Neuron (in vitro differentiated cells): ENCODE results near the gene MECR.
"Not testable (repeated sequence)": the region's sequence is repeated elsewhere in the genome, so short reads cannot be mapped to it uniquely, and the experiment has no call there.

Experiments used
- H2AFZ ChIP-seq: one replicate; pipeline ENCODE4 v1.6.1; 2013; ENCODE audit warnings: low read depth, mild to moderate bottlenecking, inconsistent platforms, low read length, moderate library complexity
- H3K27me3 ChIP-seq: one replicate; pipeline ENCODE4 v1.6.1; 2013; ENCODE audit warnings: low read length; ENCODE audit not compliant: insufficient read depth
- H3K36me3 ChIP-seq: one replicate; pipeline ENCODE4 v1.6.1; 2013; ENCODE audit warnings: low read length; ENCODE audit not compliant: insufficient read depth
- H3K4me1 ChIP-seq: one replicate; pipeline ENCODE4 v1.6.1; 2013; ENCODE audit warnings: low read length; ENCODE audit not compliant: insufficient read depth
- H3K4me3 ChIP-seq: 2 replicates; pipeline ENCODE4 v1.5.1; 2013; ENCODE audit warnings: mild to moderate bottlenecking, low read length, moderate library complexity
- H3K9me3 ChIP-seq: one replicate; pipeline ENCODE4 v1.6.1; 2013; ENCODE audit warnings: low read length

Gene MECR

DNA sequence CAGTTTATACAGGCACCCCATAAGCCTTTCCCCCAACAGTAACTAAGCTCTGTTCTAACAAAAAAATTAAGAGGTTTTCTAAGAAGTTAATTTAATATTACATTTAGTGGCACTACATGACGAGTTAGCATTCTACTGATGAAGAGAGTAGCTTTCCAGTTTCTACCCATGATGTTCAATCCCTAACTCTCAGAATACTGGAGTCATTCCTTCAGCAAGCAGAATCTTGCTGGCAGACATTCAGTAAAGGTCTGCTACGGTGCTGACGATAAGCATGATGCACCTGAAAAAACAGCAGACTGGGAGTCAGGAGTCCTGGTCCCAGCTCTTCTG is 73.5 kb downstream of the MECR start:
- Histone ChIP-seq H3K36me3 (peaks cover 86% of the 10 kb centered on the region), H2AFZ (no peak overlapping the region), H3K27me3 (no peaks in the 10 kb centered on the region), H3K9me3 (no peaks in the 10 kb centered on the region), H3K4me3 (no peak overlapping the region), H3K4me1 (no peaks in the 10 kb centered on the region)

DNA sequence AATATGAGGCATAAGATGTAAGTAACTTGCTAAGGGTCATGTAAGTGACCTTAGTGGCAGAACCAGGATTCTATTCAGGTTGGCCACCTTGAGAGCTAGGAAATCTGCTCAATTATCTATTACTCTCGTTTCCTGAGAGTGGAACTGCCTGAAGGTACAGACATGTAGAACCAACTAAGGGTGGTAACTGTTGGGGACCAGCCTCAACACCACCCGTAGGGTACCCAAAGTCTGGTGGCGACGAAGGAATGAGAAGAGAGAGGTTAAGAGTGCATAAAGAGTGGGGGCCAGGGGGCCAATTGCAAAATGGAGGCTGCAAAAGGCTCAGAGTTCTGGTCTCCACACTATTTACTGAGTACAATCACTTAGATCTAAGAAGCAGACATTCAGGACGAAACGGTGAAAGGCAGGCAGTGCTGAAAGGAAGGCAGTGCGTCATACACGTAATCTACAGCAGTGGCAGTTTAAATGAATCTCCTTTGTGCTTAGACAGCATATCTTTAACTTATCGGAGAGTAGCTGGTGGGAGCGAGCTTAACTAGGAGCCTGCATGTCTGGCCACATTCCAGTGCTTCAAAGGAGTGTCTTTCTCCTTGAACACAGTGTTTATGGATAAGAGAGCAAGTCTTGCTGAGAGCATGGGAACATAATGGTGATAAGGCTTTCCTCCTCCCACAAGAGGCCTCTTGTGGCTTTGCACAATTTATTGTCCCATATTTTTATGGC is 74.0 kb downstream of the MECR start:
- no peaks in the 10 kb centered on the region for H3K4me1 ChIP-seq
- no peaks in the 10 kb centered on the region for H3K27me3 ChIP-seq
- no peak overlapping the region for H2AFZ ChIP-seq
- peaks cover 88% of the 10 kb centered on the region for H3K36me3 ChIP-seq
- no peaks in the 10 kb centered on the region for H3K9me3 ChIP-seq
- no peak overlapping the region for H3K4me3 ChIP-seq

DNA sequence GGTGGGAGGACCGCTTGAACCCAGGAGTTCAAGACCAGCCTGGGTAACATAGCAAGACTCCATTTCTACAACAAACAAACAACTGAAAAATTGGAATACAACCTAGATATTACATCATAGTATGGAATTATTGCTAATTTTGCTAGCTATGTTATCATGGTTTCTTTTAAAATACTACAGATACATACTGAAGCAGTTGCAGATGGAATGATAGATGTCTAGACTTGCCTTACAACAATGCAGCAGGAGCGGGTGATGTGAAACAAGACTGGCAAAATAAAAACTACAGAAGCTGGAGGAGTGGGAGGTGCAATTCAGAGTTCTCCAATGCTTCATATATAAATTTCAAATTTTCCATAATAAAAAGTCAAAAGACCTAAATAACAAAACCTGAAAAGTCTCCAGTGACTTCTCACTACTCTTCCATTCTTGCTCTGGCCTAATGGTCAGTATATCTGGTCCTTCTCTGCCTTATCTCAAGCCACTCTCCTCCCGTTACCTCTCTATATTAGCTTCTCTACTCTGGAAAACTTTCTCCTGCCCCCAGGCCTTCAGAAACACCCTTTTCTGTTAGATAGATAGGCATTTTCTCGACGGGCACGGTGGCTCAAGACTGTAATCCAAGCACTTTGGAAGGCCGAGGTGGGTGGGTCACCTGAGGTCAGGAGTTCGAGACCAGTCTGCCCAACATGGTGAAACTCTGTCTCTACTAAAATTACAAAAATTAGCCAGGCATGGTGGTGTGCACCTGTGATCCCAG is 78.5 kb downstream of the MECR start:
- H3K4me3 ChIP-seq = no peak overlapping the region
- peaks cover 96% of the 10 kb centered on the region for H3K36me3 ChIP-seq
- no peak overlapping the region for H2AFZ ChIP-seq
- no peaks in the 10 kb centered on the region for H3K27me3 ChIP-seq
- H3K4me1 ChIP-seq = no peaks in the 10 kb centered on the region
- peaks cover 7% of the 10 kb centered on the region for H3K9me3 ChIP-seq

DNA sequence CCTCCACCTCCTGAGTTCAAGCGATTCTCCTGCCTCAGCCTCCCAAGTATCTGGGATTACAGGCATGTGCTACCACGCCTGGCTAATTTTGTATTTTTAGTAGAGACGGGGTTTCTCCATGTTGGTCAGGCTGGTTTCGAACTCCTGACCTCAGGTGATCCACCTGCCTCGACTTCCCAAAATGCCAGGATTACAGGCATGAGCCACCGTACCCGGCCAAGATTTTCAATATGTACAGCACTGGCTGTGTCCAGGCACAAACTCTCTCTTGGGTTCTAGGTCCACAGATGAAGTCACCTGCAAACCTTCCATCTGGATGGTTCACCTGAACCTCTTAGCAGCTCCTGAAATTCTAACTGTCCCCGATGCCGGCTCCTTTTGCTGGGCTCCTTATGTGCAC is 80.4 kb downstream of the MECR start:
- not testable (repeated sequence) for H3K27me3 ChIP-seq, H2AFZ ChIP-seq, H3K4me1 ChIP-seq, H3K9me3 ChIP-seq, H3K4me3 ChIP-seq
- peaks cover 94% of the 10 kb centered on the region for H3K36me3 ChIP-seq

DNA sequence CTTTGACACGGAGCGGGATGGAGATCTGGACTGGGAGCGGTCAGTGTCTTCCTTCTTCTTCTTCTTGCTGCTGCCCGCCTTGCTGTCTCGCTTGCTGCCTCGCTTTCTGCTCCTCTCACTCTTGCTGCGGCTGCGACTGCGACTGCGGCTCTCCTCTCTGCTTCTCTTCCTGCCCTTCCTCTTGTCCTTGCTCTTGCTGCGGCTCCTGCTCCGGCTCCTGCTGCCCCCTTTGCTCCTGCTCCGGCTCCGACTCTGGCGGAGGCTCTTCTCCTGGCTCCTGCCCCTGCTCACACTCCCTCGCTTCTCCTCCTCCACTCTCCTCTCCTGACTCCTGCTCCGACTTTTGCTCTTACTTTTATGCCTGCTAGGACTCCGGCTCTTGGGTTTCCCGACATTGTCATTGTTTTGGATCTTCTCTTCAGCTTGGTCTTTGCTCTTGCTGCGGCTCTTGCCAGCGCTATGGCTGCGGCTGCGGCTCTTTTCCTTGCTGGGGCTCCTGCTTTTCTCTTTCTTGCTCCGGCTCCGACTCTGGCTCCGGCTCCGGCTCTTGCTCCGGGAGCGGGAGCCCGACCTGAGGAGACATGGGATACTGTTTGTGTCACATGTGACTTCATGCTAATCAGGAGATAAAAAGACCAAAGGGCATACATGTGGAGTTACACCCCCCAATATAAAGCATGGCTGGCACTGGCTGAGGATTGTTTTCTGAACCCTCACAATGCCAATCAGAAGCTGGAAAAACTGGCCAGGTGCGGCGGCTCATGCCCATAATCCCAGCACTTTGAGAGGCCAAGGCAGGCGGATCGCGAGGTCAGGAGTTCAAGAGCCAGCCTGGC is 81.9 kb downstream of the MECR start:
- no peak overlapping the region for H3K4me3 ChIP-seq
- no peaks in the 10 kb centered on the region for H3K27me3 ChIP-seq
- no peak overlapping the region for H2AFZ ChIP-seq
- peaks cover 4% of the 10 kb centered on the region for H3K4me1 ChIP-seq
- peaks cover 85% of the 10 kb centered on the region for H3K36me3 ChIP-seq
- peaks cover 7% of the 10 kb centered on the region for H3K9me3 ChIP-seq

DNA sequence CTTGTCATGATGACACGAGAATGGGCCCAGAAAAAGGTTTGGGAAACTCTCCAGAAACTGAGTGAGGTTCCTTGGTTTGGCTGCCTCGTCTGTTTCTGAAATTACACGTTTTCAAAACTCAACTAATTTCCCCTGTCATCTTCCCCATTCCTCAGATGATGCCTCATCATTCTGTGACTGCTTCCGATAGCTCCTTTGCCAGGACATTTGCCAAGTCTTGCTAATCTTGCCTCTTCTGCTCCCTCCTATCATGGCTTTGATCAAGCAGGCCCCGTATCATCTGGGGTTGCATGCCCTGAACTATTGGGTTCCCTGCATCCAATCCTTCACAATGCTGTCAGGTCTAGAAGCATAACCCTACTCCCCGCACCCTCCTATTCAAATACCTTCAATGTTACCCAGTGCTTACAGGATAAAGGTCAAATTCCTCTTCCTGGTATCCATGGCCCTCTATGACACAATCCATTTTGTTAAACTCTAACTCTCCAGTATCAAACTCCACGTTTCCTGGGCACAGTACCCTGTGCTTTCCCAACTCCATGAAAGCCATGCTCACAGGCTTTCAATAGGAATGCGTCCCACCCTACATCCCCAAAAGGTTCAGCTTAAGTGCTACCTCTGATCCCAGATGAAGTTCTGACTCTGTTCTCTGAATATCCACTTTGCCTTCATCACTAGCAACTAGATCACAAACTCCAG is 84.8 kb downstream of the MECR start:
- H2AFZ ChIP-seq = no peak overlapping the region
- H3K4me3 ChIP-seq = no peak overlapping the region
- peaks cover 4% of the 10 kb centered on the region for H3K4me1 ChIP-seq
- peaks cover 59% of the 10 kb centered on the region for H3K36me3 ChIP-seq
- H3K27me3 ChIP-seq = no peaks in the 10 kb centered on the region
- H3K9me3 ChIP-seq = peaks cover 7% of the 10 kb centered on the region

DNA sequence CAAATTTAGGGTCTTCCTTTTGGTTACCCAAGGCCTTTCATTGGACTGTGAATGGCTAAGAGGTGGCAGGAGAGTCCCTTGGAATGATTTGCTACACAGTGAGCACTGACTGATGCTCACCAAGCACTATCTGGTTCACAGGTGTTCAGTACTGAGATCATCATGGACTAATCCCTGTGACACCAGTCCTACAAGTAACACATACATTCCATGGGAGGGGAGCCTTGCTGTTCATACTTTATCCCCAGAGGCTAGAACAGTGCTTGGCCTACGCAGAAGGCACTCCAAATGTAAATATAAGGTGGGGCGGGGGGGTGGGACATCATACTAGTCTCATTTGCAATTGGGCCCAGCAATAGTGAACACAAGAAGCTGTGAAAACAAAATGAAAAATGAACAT is 86.6 kb downstream of the MECR start:
- H3K9me3 ChIP-seq = peaks cover 7% of the 10 kb centered on the region
- H3K27me3 ChIP-seq = no peaks in the 10 kb centered on the region
- H3K4me3 ChIP-seq = no peak overlapping the region
- no peak overlapping the region for H2AFZ ChIP-seq
- H3K36me3 ChIP-seq = peaks cover 43% of the 10 kb centered on the region
- H3K4me1 ChIP-seq = peaks cover 4% of the 10 kb centered on the region

DNA sequence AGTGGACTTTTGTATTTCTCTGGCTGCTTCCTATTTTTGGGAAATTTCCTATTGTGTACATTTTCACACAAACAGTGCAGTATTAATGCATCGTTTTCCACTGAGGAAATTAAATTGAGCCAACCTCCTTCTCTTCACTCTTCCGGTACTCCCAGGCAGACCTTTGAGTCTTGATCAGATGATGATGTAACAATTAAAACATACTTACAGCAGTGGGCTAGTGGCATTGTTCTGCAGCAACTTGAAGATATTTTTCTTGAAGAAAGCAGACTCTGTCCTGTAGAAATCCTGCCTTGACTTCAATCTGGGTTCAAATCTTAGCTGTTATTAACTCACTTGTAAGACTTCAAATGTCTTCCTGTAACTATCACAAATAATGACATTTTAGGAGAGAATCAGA is 88.0 kb downstream of the MECR start:
- H3K4me1 ChIP-seq = peaks cover 4% of the 10 kb centered on the region
- H3K36me3 ChIP-seq = peaks cover 29% of the 10 kb centered on the region
- H3K27me3 ChIP-seq = no peaks in the 10 kb centered on the region
- no peak overlapping the region for H3K4me3 ChIP-seq
- H3K9me3 ChIP-seq = peaks cover under 1% of the 10 kb centered on the region
- H2AFZ ChIP-seq = no peak overlapping the region
